Measurements from ENCODE around the gene RHOBTB3. TPM values are rescaled to one million over a fixed set of nuclear protein-coding genes. Genes with fewer than 3 reads are reported as not detected.
A peak's percentile ranks its signal among the peaks of the same experiment; 100 is the strongest.

The RHOBTB3 gene
- total RNA-seq, 2 donors from 2014 or later, result 432 to 444 TPM

- H3K4me3 ChIP-seq (ENCODE audit: low read length), result peak overlapping the region; percentile 89
- no peak overlapping the region for H3K4me3 Mint-ChIP-seq
- peaks cover 36% of the 10 kb centered on the region for H3K4me1 Mint-ChIP-seq
- 95 to 100% methylated on average over 2 to 4 of the region's 4 CpGs for WGBS, 2 experiments (ENCODE audit: insufficient coverage in 1 of 2, insufficient read length in 1 of 2)
- peaks cover 4% of the 10 kb centered on the region for H3K4me1 ChIP-seq (ENCODE audit: control insufficient read depth, insufficient read depth, low read length)
- TF ChIP-seq CTCF (conservative IDR thresholded peaks at IDR 0.05), result no peak
- no peak overlapping the region for H3K27ac ChIP-seq (ENCODE audit: low read depth, low read length)
- no peaks in the 10 kb centered on the region for H3K9me3 Mint-ChIP-seq
- no peaks in the 10 kb centered on the region for H3K27me3 ChIP-seq (ENCODE audit: control insufficient read depth, insufficient read depth, low read length, poor library complexity, severe bottlenecking)
- H3K27ac Mint-ChIP-seq, result no peak overlapping the region
- H3K36me3 ChIP-seq (ENCODE audit: control insufficient read depth, insufficient read depth, low read length), result peaks cover 94% of the 10 kb centered on the region
- H3K9me3 ChIP-seq (ENCODE audit: control insufficient read depth, low read length), result no peaks in the 10 kb centered on the region
- H3K36me3 Mint-ChIP-seq (ENCODE audit: low read depth), result peaks cover 78% of the 10 kb centered on the region
- peaks cover 2% of the 10 kb centered on the region for H3K27me3 Mint-ChIP-seq (ENCODE audit: insufficient read depth)
- H3K9ac ChIP-seq (ENCODE audit: extremely low read depth, low read length, poor library complexity, severe bottlenecking), result no peak overlapping the region
- DNase-seq, result no peak
Observed at GRCh38 chr5:95738834-95739233, 7.7 kb downstream of the RHOBTB3 start.

GRCh38 chr5:95739857-95740256, 8.7 kb downstream of the RHOBTB3 start:
- Mint-ChIP-seq H3K27ac (no peak overlapping the region), H3K27me3 (ENCODE audit: insufficient read depth) (peaks cover 2% of the 10 kb centered on the region), H3K36me3 (ENCODE audit: low read depth) (peaks cover 78% of the 10 kb centered on the region), H3K9me3 (no peaks in the 10 kb centered on the region), H3K4me1 (peaks cover 33% of the 10 kb centered on the region), H3K4me3 (no peak overlapping the region)
- WGBS, 2 experiments (ENCODE audit: insufficient coverage in 1 of 2, insufficient read length in 1 of 2), result 91% methylated on average over 2 of the region's 2 CpGs; no CpG with 5 or more reads in 1 of the 2 experiments
- H3K27me3 ChIP-seq (ENCODE audit: control insufficient read depth, insufficient read depth, low read length, poor library complexity, severe bottlenecking), result no peaks in the 10 kb centered on the region
- H3K36me3 ChIP-seq (ENCODE audit: control insufficient read depth, insufficient read depth, low read length), result peaks cover 93% of the 10 kb centered on the region
- no peak overlapping the region for H3K9ac ChIP-seq (ENCODE audit: extremely low read depth, low read length, poor library complexity, severe bottlenecking)
- no peak for DNase-seq
- no peaks in the 10 kb centered on the region for H3K9me3 ChIP-seq (ENCODE audit: control insufficient read depth, low read length)
- H3K27ac ChIP-seq (ENCODE audit: low read depth, low read length), result no peak overlapping the region
- no peak for TF ChIP-seq CTCF (conservative IDR thresholded peaks at IDR 0.05)
- peak overlapping the region; percentile 67 for H3K4me3 ChIP-seq (ENCODE audit: low read length)
- peaks cover 4% of the 10 kb centered on the region for H3K4me1 ChIP-seq (ENCODE audit: control insufficient read depth, insufficient read depth, low read length)

- 95 to 100% methylated on average over 1 to 4 of the region's 4 CpGs for WGBS, 2 experiments (ENCODE audit: insufficient coverage in 1 of 2, insufficient read length in 1 of 2)
- Histone ChIP-seq H3K9ac (ENCODE audit: extremely low read depth, low read length, poor library complexity, severe bottlenecking) (no peak overlapping the region), H3K4me1 (ENCODE audit: control insufficient read depth, insufficient read depth, low read length) (peaks cover 4% of the 10 kb centered on the region), H3K27ac (ENCODE audit: low read depth, low read length) (no peak overlapping the region), H3K36me3 (ENCODE audit: control insufficient read depth, insufficient read depth, low read length) (peaks cover 92% of the 10 kb centered on the region), H3K9me3 (ENCODE audit: control insufficient read depth, low read length) (no peaks in the 10 kb centered on the region), H3K4me3 (ENCODE audit: low read length) (peak overlapping the region; percentile 2), H3K27me3 (ENCODE audit: control insufficient read depth, insufficient read depth, low read length, poor library complexity, severe bottlenecking) (no peaks in the 10 kb centered on the region)
- Mint-ChIP-seq H3K36me3 (ENCODE audit: low read depth) (peaks cover 75% of the 10 kb centered on the region), H3K4me1 (peaks cover 27% of the 10 kb centered on the region), H3K27me3 (ENCODE audit: insufficient read depth) (no peaks in the 10 kb centered on the region), H3K9me3 (no peaks in the 10 kb centered on the region), H3K27ac (no peak overlapping the region), H3K4me3 (no peak overlapping the region)
- DNase-seq, result no peak
- TF ChIP-seq CTCF (conservative IDR thresholded peaks at IDR 0.05), result no peak
Observed at GRCh38 chr5:95741458-95741857, 10.3 kb downstream of the RHOBTB3 start.

All from endodermal cell (in vitro differentiated cells).